GM12878 (cell line): ENCODE measurements around the gene TNFRSF14. TPM values are rescaled to one million over a fixed set of nuclear protein-coding genes. Genes with fewer than 3 reads are reported as not detected.

Experiments
- BCL11A ChIP-seq: IDR thresholded peaks from 2 replicates; pipeline ENCODE4 v1.6.1; 2011; ENCODE audit warnings: low read depth, low read length
- JUND ChIP-seq: IDR thresholded peaks from 2 replicates; pipeline ENCODE4 v1.6.1; 2012; ENCODE audit warnings: low read depth, mild to moderate bottlenecking, low read length, improper control_type of control experiment, moderate library complexity
- SPI1 ChIP-seq: IDR thresholded peaks from 2 replicates; pipeline ENCODE4 v1.6.1; 2011; ENCODE audit warnings: low read depth, mild to moderate bottlenecking, low read length, moderate library complexity, borderline replicate concordance; ENCODE audit not compliant: insufficient read depth
- TCF7 ChIP-seq: IDR thresholded peaks from 2 replicates; pipeline ENCODE4 v1.6.1; 2014; ENCODE audit warnings: antibody characterized with exemption, borderline replicate concordance
- polyA plus RNA-seq, 11 experiments: library from polyadenylated mRNA; depleted of rRNA in 4 of 11; unstranded in 6 of 11; stranded (reverse) in 5 of 11; fragments of >200 nt; fragmentation: Nextera tagmentation in 4 of 11; fragmentation: Illumina TruSeq in 1 of 11; extraction: Ambion mirVana in 4 of 11; extraction: Trizol in 1 of 11; gene quantifications; 1 replicate in 1 of 11; 2 replicates in 10 of 11; pipeline versions ENCODE4 v1.2.1 to v1.2.3, GENCODE V29; 2011 to 2016; ENCODE audit warnings: inconsistent platforms in 2 of 11, missing spikeins in 2 of 11, low read depth in 1 of 11
- total RNA-seq, 4 experiments: library from RNA; depleted of rRNA in 3 of 4; stranded (reverse); fragments of >200 nt in 3 of 4; fragmentation: Illumina TruSeq in 1 of 4; extraction: Trizol in 1 of 4; gene quantifications; 2 replicates each; pipeline versions ENCODE4 v1.2.1 to v1.2.3, GENCODE V29; 2013 to 2021
- TF ChIP-seq, protein P1 (sequence below): fragments of 150-350 bp; IDR thresholded peaks from 2 replicates; pipeline ENCODE4 v1.6.1; 2014; ENCODE audit warnings: mild to moderate bottlenecking, low read depth, low read length
- TF ChIP-seq, protein P2 (sequence below): IDR thresholded peaks from 2 replicates; pipeline ENCODE4 v1.6.1; 2012; ENCODE audit warnings: low read depth, low read length, improper control_type of control experiment
- TF ChIP-seq, protein P3 (sequence below): fragments of 450-650 bp; IDR thresholded peaks from 2 replicates; pipeline ENCODE4 v1.6.1; 2017; ENCODE audit warnings: mild to moderate bottlenecking, moderate library complexity
- TF ChIP-seq, protein P4 (sequence below): IDR thresholded peaks from 2 replicates; pipeline ENCODE4 v1.6.1; 2011; ENCODE audit warnings: low read depth, mild to moderate bottlenecking, low read length, moderate library complexity, borderline replicate concordance; ENCODE audit errors: extremely low read depth
- TF ChIP-seq, protein P5 (sequence below): fragments of 450-650 bp; formaldehyde crosslinking; IDR thresholded peaks from 2 replicates; pipeline ENCODE4 v1.5.0; 2022; ENCODE audit warnings: mild to moderate bottlenecking, missing genetic modification characterization
- TF ChIP-seq, protein P6 (sequence below): IDR thresholded peaks from 2 replicates; pipeline ENCODE4 v1.6.1; 2011; ENCODE audit warnings: low read depth, low read length, improper control_type of control experiment, borderline replicate concordance

TNFRSF14 gene
- total and polyA plus RNA-seq, 10 of the 15 experiments (the other 5 are each of a cell fraction or from before 2014, with no cell fraction given) = 0.43 to 114 (median 41.5) TPM

DNA sequence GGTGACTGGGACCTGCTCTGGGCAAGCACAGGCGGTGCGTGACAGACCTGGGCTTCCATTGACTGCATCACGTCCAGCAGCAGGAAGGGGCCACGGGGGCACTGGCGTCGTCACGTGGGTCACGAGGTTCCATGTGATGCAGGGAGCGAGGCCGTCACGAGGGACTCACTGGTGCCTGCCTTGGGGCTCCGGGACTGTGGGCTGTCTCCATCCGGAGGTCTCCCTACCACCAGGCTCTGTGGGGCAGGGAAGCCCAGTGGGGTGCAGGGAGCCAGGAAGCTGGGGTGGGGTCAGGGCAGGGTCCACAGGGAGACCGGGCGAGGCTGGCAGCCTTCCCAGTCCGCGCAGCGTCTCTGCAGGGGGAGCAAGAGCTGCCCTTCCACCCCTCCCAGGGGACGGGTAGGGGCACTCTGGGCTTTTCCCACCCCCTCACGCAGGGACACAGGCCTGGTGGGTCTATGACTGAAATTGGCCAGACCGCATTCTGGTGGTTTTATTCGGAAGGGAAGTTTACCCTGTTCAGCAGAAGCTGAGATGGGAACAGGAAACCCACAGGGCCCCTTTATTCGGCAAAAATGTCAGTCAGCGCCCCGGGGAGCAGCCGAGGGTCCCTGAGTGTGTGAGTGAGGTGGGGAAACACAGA, 416 bp upstream of the TNFRSF14 start (continued):
- TF ChIP-seq, protein P1, sequence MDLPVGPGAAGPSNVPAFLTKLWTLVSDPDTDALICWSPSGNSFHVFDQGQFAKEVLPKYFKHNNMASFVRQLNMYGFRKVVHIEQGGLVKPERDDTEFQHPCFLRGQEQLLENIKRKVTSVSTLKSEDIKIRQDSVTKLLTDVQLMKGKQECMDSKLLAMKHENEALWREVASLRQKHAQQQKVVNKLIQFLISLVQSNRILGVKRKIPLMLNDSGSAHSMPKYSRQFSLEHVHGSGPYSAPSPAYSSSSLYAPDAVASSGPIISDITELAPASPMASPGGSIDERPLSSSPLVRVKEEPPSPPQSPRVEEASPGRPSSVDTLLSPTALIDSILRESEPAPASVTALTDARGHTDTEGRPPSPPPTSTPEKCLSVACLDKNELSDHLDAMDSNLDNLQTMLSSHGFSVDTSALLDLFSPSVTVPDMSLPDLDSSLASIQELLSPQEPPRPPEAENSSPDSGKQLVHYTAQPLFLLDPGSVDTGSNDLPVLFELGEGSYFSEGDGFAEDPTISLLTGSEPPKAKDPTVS = no peak
- TF ChIP-seq, protein P2, sequence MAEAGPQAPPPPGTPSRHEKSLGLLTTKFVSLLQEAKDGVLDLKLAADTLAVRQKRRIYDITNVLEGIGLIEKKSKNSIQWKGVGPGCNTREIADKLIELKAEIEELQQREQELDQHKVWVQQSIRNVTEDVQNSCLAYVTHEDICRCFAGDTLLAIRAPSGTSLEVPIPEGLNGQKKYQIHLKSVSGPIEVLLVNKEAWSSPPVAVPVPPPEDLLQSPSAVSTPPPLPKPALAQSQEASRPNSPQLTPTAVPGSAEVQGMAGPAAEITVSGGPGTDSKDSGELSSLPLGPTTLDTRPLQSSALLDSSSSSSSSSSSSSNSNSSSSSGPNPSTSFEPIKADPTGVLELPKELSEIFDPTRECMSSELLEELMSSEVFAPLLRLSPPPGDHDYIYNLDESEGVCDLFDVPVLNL = no peak
- TF ChIP-seq, protein P3, sequence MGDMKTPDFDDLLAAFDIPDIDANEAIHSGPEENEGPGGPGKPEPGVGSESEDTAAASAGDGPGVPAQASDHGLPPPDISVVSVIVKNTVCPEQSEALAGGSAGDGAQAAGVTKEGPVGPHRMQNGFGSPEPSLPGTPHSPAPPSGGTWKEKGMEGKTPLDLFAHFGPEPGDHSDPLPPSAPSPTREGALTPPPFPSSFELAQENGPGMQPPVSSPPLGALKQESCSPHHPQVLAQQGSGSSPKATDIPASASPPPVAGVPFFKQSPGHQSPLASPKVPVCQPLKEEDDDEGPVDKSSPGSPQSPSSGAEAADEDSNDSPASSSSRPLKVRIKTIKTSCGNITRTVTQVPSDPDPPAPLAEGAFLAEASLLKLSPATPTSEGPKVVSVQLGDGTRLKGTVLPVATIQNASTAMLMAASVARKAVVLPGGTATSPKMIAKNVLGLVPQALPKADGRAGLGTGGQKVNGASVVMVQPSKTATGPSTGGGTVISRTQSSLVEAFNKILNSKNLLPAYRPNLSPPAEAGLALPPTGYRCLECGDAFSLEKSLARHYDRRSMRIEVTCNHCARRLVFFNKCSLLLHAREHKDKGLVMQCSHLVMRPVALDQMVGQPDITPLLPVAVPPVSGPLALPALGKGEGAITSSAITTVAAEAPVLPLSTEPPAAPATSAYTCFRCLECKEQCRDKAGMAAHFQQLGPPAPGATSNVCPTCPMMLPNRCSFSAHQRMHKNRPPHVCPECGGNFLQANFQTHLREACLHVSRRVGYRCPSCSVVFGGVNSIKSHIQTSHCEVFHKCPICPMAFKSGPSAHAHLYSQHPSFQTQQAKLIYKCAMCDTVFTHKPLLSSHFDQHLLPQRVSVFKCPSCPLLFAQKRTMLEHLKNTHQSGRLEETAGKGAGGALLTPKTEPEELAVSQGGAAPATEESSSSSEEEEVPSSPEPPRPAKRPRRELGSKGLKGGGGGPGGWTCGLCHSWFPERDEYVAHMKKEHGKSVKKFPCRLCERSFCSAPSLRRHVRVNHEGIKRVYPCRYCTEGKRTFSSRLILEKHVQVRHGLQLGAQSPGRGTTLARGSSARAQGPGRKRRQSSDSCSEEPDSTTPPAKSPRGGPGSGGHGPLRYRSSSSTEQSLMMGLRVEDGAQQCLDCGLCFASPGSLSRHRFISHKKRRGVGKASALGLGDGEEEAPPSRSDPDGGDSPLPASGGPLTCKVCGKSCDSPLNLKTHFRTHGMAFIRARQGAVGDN = peak; percentile 94
- no peak for TF ChIP-seq TCF7
- TF ChIP-seq SPI1 = peak; percentile 24; the same call in 1 of the 2 replicates
- TF ChIP-seq, protein P4, sequence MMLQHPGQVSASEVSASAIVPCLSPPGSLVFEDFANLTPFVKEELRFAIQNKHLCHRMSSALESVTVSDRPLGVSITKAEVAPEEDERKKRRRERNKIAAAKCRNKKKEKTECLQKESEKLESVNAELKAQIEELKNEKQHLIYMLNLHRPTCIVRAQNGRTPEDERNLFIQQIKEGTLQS = 0 out of 2 replicates have a peak, but pooled peaks have one; percentile 45
- TF ChIP-seq JUND = no peak
- TF ChIP-seq, protein P5, sequence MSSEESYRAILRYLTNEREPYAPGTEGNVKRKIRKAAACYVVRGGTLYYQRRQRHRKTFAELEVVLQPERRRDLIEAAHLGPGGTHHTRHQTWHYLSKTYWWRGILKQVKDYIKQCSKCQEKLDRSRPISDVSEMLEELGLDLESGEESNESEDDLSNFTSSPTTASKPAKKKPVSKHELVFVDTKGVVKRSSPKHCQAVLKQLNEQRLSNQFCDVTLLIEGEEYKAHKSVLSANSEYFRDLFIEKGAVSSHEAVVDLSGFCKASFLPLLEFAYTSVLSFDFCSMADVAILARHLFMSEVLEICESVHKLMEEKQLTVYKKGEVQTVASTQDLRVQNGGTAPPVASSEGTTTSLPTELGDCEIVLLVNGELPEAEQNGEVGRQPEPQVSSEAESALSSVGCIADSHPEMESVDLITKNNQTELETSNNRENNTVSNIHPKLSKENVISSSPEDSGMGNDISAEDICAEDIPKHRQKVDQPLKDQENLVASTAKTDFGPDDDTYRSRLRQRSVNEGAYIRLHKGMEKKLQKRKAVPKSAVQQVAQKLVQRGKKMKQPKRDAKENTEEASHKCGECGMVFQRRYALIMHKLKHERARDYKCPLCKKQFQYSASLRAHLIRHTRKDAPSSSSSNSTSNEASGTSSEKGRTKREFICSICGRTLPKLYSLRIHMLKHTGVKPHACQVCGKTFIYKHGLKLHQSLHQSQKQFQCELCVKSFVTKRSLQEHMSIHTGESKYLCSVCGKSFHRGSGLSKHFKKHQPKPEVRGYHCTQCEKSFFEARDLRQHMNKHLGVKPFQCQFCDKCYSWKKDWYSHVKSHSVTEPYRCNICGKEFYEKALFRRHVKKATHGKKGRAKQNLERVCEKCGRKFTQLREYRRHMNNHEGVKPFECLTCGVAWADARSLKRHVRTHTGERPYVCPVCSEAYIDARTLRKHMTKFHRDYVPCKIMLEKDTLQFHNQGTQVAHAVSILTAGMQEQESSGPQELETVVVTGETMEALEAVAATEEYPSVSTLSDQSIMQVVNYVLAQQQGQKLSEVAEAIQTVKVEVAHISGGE (CRISPR knock-in tag) = no peak
- peak; percentile 64; the same call in 1 of the 2 replicates for TF ChIP-seq BCL11A
- TF ChIP-seq, protein P6, sequence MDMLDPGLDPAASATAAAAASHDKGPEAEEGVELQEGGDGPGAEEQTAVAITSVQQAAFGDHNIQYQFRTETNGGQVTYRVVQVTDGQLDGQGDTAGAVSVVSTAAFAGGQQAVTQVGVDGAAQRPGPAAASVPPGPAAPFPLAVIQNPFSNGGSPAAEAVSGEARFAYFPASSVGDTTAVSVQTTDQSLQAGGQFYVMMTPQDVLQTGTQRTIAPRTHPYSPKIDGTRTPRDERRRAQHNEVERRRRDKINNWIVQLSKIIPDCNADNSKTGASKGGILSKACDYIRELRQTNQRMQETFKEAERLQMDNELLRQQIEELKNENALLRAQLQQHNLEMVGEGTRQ = peak; percentile 93
